ENCODE results near the gene SLIT3.

DNA sequence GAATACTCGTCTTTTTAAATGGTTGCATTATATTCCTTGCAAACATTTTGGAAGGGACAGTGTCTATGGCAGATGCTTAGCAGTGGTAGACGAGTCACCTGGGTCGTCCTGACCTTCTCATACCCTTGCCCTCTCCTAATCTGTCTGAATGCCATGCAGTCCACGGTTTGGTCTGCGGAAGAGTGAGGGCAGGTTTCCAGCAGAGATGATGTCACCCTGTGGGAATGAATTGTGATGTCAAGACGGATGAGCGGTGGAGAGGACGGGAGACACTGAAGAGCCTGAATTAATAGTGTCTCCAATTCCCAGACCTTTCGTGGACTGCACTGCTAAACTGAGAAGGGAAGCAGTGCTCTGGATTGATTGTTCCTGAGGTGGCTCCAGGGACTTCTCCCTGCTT, 392.7 kb downstream of the SLIT3 start:
- TF ChIP-seq CTCF (conservative IDR thresholded peaks at IDR 0.05; ENCODE audit: low read length) (no peak), EZH2phosphoT487 (IDR thresholded peaks at IDR 0.05; ENCODE audit: borderline replicate concordance) (no peak)

All from Loucy (cell line).